ENCODE measurements around the gene IL20. TPM values are rescaled to one million over a fixed set of nuclear protein-coding genes. Genes with fewer than 3 reads are reported as not detected.

The IL20 gene
- total RNA-seq, 1 donor from 2014 or later: not detected

- Mint-ChIP-seq H3K4me3 (ENCODE audit: unreplicated experiment) (no peak overlapping the region), H3K4me1 (ENCODE audit: unreplicated experiment) (peaks cover 5% of the 10 kb centered on the region), H3K27me3 (ENCODE audit: unreplicated experiment) (peaks cover 6% of the 10 kb centered on the region), H3K27ac (ENCODE audit: unreplicated experiment) (no peak overlapping the region), H3K36me3 (ENCODE audit: unreplicated experiment) (no peaks in the 10 kb centered on the region), H3K9me3 (ENCODE audit: unreplicated experiment) (no peaks in the 10 kb centered on the region)
- no peak for TF ChIP-seq CTCF (IDR thresholded peaks at IDR 0.05)
- DNase-seq (ENCODE audit: extremely low spot score, unreplicated experiment): peak; percentile 32
Observed at GRCh38 chr1:206895837-206896242, 30.4 kb downstream of the IL20 start.

- Mint-ChIP-seq H3K27ac (ENCODE audit: unreplicated experiment) (no peak overlapping the region), H3K4me3 (ENCODE audit: unreplicated experiment) (no peak overlapping the region), H3K4me1 (ENCODE audit: unreplicated experiment) (peaks cover 5% of the 10 kb centered on the region), H3K36me3 (ENCODE audit: unreplicated experiment) (no peaks in the 10 kb centered on the region), H3K27me3 (ENCODE audit: unreplicated experiment) (peaks cover 1% of the 10 kb centered on the region), H3K9me3 (ENCODE audit: unreplicated experiment) (no peaks in the 10 kb centered on the region)
- no peak for DNase-seq (ENCODE audit: extremely low spot score, unreplicated experiment)
- no peak for TF ChIP-seq CTCF (IDR thresholded peaks at IDR 0.05)
Observed at GRCh38 chr1:206896261-206896660, 30.8 kb downstream of the IL20 start.

- Mint-ChIP-seq H3K4me1 (ENCODE audit: unreplicated experiment) (peaks cover 5% of the 10 kb centered on the region), H3K4me3 (ENCODE audit: unreplicated experiment) (no peak within 1 kb of the TSS), H3K36me3 (ENCODE audit: unreplicated experiment) (no peaks in the 10 kb centered on the region), H3K27ac (ENCODE audit: unreplicated experiment) (no peak within 1 kb of the TSS), H3K9me3 (ENCODE audit: unreplicated experiment) (no peaks in the 10 kb centered on the region), H3K27me3 (ENCODE audit: unreplicated experiment) (no peaks in the 10 kb centered on the region)
- DNase-seq (ENCODE audit: extremely low spot score, unreplicated experiment): peak; percentile 46
- no peak for TF ChIP-seq CTCF (IDR thresholded peaks at IDR 0.05)
Observed at GRCh38 chr1:206897175-206897574, 31.8 kb downstream of the IL20 start, which contains the start of gene IL24. IL24 (plus strand) TSS chr1:206897443; CDS start chr1:206897833, 390 bp downstream.

- no peak for TF ChIP-seq CTCF (IDR thresholded peaks at IDR 0.05)
- Mint-ChIP-seq H3K4me3 (ENCODE audit: unreplicated experiment) (no peak overlapping the region), H3K27me3 (ENCODE audit: unreplicated experiment) (no peaks in the 10 kb centered on the region), H3K9me3 (ENCODE audit: unreplicated experiment) (no peaks in the 10 kb centered on the region), H3K4me1 (ENCODE audit: unreplicated experiment) (peaks cover 5% of the 10 kb centered on the region), H3K27ac (ENCODE audit: unreplicated experiment) (no peak overlapping the region), H3K36me3 (ENCODE audit: unreplicated experiment) (no peaks in the 10 kb centered on the region)
- DNase-seq (ENCODE audit: extremely low spot score, unreplicated experiment): peak; percentile 59
Observed at GRCh38 chr1:206898089-206898914, 32.9 kb downstream of the IL20 start.

GRCh38 chr1:206898915-206899431 is 33.5 kb downstream of the IL20 start:
- H3K9me3 Mint-ChIP-seq (ENCODE audit: unreplicated experiment): no peaks in the 10 kb centered on the region
- H3K27me3 Mint-ChIP-seq (ENCODE audit: unreplicated experiment): no peaks in the 10 kb centered on the region
- TF ChIP-seq CTCF (IDR thresholded peaks at IDR 0.05): no peak
- no peak overlapping the region for H3K4me3 Mint-ChIP-seq (ENCODE audit: unreplicated experiment)
- no peak overlapping the region for H3K27ac Mint-ChIP-seq (ENCODE audit: unreplicated experiment)
- H3K4me1 Mint-ChIP-seq (ENCODE audit: unreplicated experiment): peaks cover 5% of the 10 kb centered on the region
- DNase-seq (ENCODE audit: extremely low spot score, unreplicated experiment): peak; percentile 75
- no peaks in the 10 kb centered on the region for H3K36me3 Mint-ChIP-seq (ENCODE audit: unreplicated experiment)
